ENCODE data around the gene HIVEP3. TPM values are rescaled to one million over a fixed set of nuclear protein-coding genes. Genes with fewer than 3 reads are reported as not detected.

The HIVEP3 gene
- polyA plus RNA-seq, 1 donor (not counting 4 experiments of a cell fraction or from before 2014, with no cell fraction given) = 1.1 TPM

- H3K4me2 ChIP-seq (ENCODE audit: control insufficient read depth, extremely low read depth, insufficient read depth, low read depth, low read length) = no peak overlapping the region
- no peak for DNase-seq (ENCODE audit: low read depth, low spot score)
- H3K9me3 ChIP-seq (ENCODE audit: control insufficient read depth, low read depth, low read length) = no peaks in the 10 kb centered on the region
- no peaks in the 10 kb centered on the region for H4K20me1 ChIP-seq (ENCODE audit: control insufficient read depth, extremely low read depth, insufficient read depth, low read length)
- H3K4me1 ChIP-seq (ENCODE audit: control insufficient read depth, extremely low read depth, insufficient read depth, low read length) = peaks cover 7% of the 10 kb centered on the region
- no peak overlapping the region for H3K4me3 ChIP-seq (ENCODE audit: control insufficient read depth in 2 of 3, extremely low read depth in 1 of 3, insufficient read depth in 2 of 3, low read depth in 1 of 3, low read length in 3 of 3)
- no peaks in the 10 kb centered on the region for H3K27me3 ChIP-seq (ENCODE audit: control insufficient read depth, extremely low read depth, insufficient read depth, low read length)
- no peak overlapping the region for H3K27ac ChIP-seq (ENCODE audit: control insufficient read depth, insufficient read depth, low read length)
- FAIRE-seq = no peak
- H3K36me3 ChIP-seq (ENCODE audit: control insufficient read depth in 2 of 2, extremely low read depth in 1 of 2, insufficient read depth in 2 of 2, low read length in 2 of 2) = no peaks in the 10 kb centered on the region
- dilution Hi-C loops (cut with MboI; ENCODE audit: extremely low pct_ligation_motif_present, low sequenced_read_pairs) = no loop called here
- no peak overlapping the region for H3K9ac ChIP-seq (ENCODE audit: control insufficient read depth, extremely low read depth, insufficient read depth, low read length)
- no peaks in the 10 kb centered on the region for H3K9me1 ChIP-seq (ENCODE audit: control insufficient read depth, extremely low read depth, insufficient read depth, low read length)
- no peak overlapping the region for H2AFZ ChIP-seq (ENCODE audit: control insufficient read depth, low read length)
- TF ChIP-seq EZH2 (IDR thresholded peaks at IDR 0.05; ENCODE audit: low read length) = no peak
- TF ChIP-seq, protein P1, sequence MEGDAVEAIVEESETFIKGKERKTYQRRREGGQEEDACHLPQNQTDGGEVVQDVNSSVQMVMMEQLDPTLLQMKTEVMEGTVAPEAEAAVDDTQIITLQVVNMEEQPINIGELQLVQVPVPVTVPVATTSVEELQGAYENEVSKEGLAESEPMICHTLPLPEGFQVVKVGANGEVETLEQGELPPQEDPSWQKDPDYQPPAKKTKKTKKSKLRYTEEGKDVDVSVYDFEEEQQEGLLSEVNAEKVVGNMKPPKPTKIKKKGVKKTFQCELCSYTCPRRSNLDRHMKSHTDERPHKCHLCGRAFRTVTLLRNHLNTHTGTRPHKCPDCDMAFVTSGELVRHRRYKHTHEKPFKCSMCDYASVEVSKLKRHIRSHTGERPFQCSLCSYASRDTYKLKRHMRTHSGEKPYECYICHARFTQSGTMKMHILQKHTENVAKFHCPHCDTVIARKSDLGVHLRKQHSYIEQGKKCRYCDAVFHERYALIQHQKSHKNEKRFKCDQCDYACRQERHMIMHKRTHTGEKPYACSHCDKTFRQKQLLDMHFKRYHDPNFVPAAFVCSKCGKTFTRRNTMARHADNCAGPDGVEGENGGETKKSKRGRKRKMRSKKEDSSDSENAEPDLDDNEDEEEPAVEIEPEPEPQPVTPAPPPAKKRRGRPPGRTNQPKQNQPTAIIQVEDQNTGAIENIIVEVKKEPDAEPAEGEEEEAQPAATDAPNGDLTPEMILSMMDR (optimal IDR thresholded peaks at IDR 0.05 in 1 of 3, IDR thresholded peaks at IDR 0.05 in 1 of 3, conservative IDR thresholded peaks at IDR 0.05 in 1 of 3; ENCODE audit: extremely low read depth in 1 of 3, insufficient read depth in 2 of 3, low read length in 3 of 3) = no peak
- no peaks in the 10 kb centered on the region for H3K79me2 ChIP-seq (ENCODE audit: control insufficient read depth, insufficient read depth, low read length)
These were observed 228.4 kb downstream of the HIVEP3 start for GRCh38 chr1:41690331-41690730.

GRCh38 chr1:41689558-41689981, 229.2 kb downstream of the HIVEP3 start:
- Histone ChIP-seq H3K4me1 (ENCODE audit: control insufficient read depth, extremely low read depth, insufficient read depth, low read length) (no peaks in the 10 kb centered on the region), H3K36me3 (ENCODE audit: control insufficient read depth in 2 of 2, extremely low read depth in 1 of 2, insufficient read depth in 2 of 2, low read length in 2 of 2) (no peaks in the 10 kb centered on the region), H3K27ac (ENCODE audit: control insufficient read depth, insufficient read depth, low read length) (no peak overlapping the region), H3K9me3 (ENCODE audit: control insufficient read depth, low read depth, low read length) (no peaks in the 10 kb centered on the region), H3K79me2 (ENCODE audit: control insufficient read depth, insufficient read depth, low read length) (no peaks in the 10 kb centered on the region), H4K20me1 (ENCODE audit: control insufficient read depth, extremely low read depth, insufficient read depth, low read length) (no peaks in the 10 kb centered on the region), H3K9me1 (ENCODE audit: control insufficient read depth, extremely low read depth, insufficient read depth, low read length) (no peaks in the 10 kb centered on the region), H2AFZ (ENCODE audit: control insufficient read depth, low read length) (no peak overlapping the region), H3K4me2 (ENCODE audit: control insufficient read depth, extremely low read depth, insufficient read depth, low read depth, low read length) (no peak overlapping the region), H3K4me3 (ENCODE audit: control insufficient read depth in 2 of 3, extremely low read depth in 1 of 3, insufficient read depth in 2 of 3, low read depth in 1 of 3, low read length in 3 of 3) (no peak overlapping the region), H3K9ac (ENCODE audit: control insufficient read depth, extremely low read depth, insufficient read depth, low read length) (no peak overlapping the region), H3K27me3 (ENCODE audit: control insufficient read depth, extremely low read depth, insufficient read depth, low read length) (no peaks in the 10 kb centered on the region)
- FAIRE-seq (no peak), DNase-seq (ENCODE audit: low read depth, low spot score) (no peak)
- dilution Hi-C loops (cut with MboI; ENCODE audit: extremely low pct_ligation_motif_present, low sequenced_read_pairs) = no loop called here
- TF ChIP-seq, protein P1 (optimal IDR thresholded peaks at IDR 0.05 in 1 of 3, IDR thresholded peaks at IDR 0.05 in 1 of 3, conservative IDR thresholded peaks at IDR 0.05 in 1 of 3; ENCODE audit: extremely low read depth in 1 of 3, insufficient read depth in 2 of 3, low read length in 3 of 3) = no peak
- TF ChIP-seq EZH2 (IDR thresholded peaks at IDR 0.05; ENCODE audit: low read length) = no peak

Measured in keratinocyte (primary cell).